Coronary artery (tissue), 2 donors: ENCODE measurements around the gene AXL.

Experiments
- DNase-seq: peaks from one replicate; pipeline ENCODE4 v3.0.0-alpha.2; 2017; ENCODE audit warnings: low spot score
- H3K27ac ChIP-seq, 2 donors: fragments of 200-600 bp; sonication (generic); one replicate each; pipeline ENCODE4 v1.5.1; 2016 to 2019
- H3K4me3 ChIP-seq: fragments of 200-600 bp; sonication (generic); 2 replicates; pipeline ENCODE4 v1.5.1; 2016; ENCODE audit warnings: mild to moderate bottlenecking, moderate library complexity
- TF ChIP-seq, protein P1 (sequence below): fragments of 200-600 bp; sonication (generic); IDR thresholded peaks from one replicate; pipeline ENCODE4 v1.5.1; 2019; ENCODE audit warnings: antibody characterized with exemption

Gene AXL

DNA sequence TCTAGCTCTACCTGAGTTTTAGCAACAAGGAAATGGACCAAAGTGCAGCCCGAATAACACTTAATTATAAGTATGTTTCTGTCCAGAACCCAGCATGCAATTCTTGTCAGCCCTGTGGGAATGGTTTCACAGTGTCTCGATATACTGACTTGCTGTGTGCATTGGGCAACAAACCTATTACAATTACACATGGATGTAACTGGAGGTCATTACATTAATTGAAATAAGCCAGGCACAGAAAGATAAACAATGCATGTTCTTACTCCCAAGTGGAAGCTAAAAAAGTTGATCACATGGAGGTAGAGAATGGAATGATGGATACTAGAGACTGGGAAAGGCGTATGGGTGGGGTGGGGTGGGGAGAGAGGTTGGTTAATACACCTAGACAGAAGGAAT lies 31.1 kb upstream of the AXL start:
- no peak for DNase-seq
- H3K27ac ChIP-seq: no peak overlapping the region
- TF ChIP-seq, protein P1, sequence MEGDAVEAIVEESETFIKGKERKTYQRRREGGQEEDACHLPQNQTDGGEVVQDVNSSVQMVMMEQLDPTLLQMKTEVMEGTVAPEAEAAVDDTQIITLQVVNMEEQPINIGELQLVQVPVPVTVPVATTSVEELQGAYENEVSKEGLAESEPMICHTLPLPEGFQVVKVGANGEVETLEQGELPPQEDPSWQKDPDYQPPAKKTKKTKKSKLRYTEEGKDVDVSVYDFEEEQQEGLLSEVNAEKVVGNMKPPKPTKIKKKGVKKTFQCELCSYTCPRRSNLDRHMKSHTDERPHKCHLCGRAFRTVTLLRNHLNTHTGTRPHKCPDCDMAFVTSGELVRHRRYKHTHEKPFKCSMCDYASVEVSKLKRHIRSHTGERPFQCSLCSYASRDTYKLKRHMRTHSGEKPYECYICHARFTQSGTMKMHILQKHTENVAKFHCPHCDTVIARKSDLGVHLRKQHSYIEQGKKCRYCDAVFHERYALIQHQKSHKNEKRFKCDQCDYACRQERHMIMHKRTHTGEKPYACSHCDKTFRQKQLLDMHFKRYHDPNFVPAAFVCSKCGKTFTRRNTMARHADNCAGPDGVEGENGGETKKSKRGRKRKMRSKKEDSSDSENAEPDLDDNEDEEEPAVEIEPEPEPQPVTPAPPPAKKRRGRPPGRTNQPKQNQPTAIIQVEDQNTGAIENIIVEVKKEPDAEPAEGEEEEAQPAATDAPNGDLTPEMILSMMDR: no peak
- H3K4me3 ChIP-seq: no peak overlapping the region

DNA sequence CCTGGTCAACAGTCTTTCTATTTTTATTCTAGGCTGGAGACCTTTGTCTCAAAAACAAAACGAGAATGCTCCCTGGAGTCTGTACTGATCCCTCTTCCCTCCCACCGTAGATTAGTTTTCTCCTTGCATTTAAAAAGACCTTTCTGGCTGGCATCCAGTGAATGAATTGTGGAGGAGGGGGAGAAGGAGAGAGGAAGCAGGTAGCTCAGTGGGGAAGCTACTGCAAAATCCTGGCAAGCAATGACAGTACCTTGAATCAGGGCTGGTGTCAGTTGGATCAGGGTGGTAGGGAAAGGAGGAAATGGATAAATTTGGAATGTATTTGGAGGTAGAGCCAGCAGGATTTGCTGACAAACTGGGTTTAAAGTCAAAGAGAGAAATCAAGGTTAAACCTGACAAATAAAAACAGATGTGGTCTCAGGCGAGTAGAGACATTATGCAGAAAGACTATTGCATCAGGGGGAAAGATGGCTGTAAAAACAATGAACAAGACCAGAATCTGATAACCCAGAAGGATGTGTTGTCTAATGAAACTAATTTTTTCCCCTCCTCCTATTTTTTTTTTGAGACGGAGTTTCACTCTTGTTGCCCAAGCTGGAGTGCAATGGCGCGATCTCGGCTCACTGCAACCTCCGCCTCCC lies 29.5 kb upstream of the AXL start:
- TF ChIP-seq, protein P1: no peak
- Histone ChIP-seq H3K27ac (no peak overlapping the region), H3K4me3 (no peak overlapping the region)
- no peak for DNase-seq

- DNase-seq: no peak
- Histone ChIP-seq H3K4me3 (peak within 1 kb of the TSS; percentile 53), H3K27ac (no peak within 1 kb of the TSS)
- TF ChIP-seq, protein P1: no peak
Observed at GRCh38 chr19:41192574-41193429, 26.2 kb upstream of the AXL start, which contains the start of gene CYP2S1. Gene CYP2S1, plus strand, starts transcription at chr19:41193219. Its CDS starts 46 bp downstream, at chr19:41193265.

- no peak overlapping the region for H3K27ac ChIP-seq
- TF ChIP-seq, protein P1: no peak
- DNase-seq: no peak
- peak overlapping the region; percentile 53 for H3K4me3 ChIP-seq
Observed at GRCh38 chr19:41193430-41194156, 25.4 kb upstream of the AXL start.

DNA sequence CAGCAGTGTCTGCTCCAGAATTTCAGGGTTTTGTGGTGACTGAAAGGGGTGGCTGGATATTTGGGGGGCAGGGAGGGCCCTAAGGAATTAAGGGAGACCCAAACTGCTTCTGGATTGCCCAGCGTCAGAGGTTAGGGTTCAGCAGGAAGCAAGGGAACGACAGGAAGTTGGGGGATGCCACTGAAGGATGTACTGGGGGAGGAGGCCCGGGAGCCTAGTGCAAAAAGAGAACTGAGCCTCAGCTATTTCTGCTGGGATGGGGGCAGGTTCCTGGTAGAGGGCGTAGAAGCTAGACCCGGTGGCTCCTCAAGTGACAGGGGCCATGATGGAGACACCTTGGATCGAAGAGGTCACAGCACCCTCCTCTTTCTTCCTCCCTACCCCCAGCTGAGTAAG lies 24.9 kb upstream of the AXL start:
- H3K4me3 ChIP-seq: no peak overlapping the region
- DNase-seq: no peak
- TF ChIP-seq, protein P1: no peak
- no peak overlapping the region for H3K27ac ChIP-seq

GRCh38 chr19:41195675-41196497 lies 23.1 kb upstream of the AXL start:
- no peak for DNase-seq
- TF ChIP-seq, protein P1: no peak
- H3K4me3 ChIP-seq: no peak overlapping the region
- no peak overlapping the region for H3K27ac ChIP-seq
